HG03558 (cell line): Measurements from ENCODE around the gene ZNF655.
"Not testable (repeated sequence)": the region's sequence is repeated elsewhere in the genome, so short reads cannot be mapped to it uniquely, and the experiment has no call there.

Experiments
- ATAC-seq: cut with Tn5 transposase; IDR thresholded peaks from one replicate; pipeline ENCODE4 v1.9.1; 2021; ENCODE audit warnings: moderate number of reproducible peaks; ENCODE audit not compliant: unreplicated experiment; ENCODE audit errors: extremely low read depth

ZNF655 gene, protein sequence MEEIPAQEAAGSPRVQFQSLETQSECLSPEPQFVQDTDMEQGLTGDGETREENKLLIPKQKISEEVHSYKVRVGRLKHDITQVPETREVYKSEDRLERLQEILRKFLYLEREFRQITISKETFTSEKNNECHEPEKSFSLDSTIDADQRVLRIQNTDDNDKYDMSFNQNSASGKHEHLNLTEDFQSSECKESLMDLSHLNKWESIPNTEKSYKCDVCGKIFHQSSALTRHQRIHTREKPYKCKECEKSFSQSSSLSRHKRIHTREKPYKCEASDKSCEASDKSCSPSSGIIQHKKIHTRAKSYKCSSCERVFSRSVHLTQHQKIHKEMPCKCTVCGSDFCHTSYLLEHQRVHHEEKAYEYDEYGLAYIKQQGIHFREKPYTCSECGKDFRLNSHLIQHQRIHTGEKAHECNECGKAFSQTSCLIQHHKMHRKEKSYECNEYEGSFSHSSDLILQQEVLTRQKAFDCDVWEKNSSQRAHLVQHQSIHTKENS

DNA sequence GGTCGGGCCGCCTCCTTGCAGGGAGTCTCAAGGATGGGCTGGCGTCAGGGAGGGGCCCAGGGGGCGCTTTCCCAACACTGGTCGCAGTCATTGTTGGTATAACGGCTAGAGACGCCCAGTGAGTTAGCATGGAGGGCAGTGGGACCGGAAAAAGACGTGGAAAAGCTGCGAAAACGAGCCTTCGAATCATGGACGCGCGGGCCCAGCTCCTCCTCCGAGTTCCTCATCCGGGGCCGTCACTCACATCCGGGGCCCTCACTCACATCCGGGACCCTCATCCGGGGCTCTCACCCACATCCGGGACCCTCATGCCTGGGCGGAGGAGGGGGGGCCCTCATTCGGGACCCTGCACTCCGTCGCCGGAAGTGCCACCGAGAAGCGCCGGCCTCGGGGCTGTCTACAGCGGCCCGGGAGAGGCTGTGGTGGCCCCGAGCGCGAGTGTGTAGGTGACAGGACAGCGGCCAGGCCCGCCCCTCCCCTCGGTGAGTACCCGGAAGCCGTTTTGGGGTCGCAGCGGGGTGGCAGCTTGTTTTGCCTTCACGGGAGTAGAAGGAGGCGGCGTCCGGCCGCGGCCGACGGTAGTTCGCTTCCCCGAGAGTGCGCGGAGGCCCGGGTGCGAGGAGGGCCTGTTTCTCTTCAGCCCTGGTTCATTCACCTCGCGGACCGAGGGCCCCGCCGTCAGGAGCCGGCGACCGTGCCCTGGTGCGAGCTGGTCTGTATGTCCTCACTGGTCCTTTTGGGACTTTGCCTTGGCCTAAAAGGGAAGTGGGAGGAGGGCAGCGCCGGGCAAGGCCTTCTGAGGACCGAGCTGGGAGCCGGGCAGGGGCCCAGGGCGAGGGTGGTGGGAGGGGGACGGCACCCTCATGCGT, at the start of gene ZNF655:
TSS of gene ZNF655 (plus strand) at position 337 of the 869 bp plus-strand sequence. CDS start 1,918 bp downstream, outside the sequence.
- peak; percentile 40 for ATAC-seq

DNA sequence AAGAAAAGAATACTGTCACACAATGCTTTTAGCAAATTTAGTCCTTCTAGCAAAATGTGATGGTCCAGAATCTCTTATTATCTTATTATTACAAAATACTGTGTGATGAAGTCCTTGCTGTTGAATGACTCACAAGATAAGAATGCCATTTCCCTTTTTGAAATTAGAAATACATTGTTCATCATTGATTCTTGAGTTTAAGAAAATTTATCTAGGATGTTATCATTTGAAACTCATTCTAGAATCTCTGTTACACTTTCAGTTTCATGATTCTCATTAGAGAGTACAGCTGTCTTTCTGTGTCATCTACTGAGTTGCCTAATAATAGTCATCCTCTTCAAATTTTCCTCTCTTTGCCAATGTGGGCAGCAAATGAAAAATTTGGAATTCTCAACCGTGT, 44.4 kb upstream of the ZNF655 start:
- no peak for ATAC-seq

DNA sequence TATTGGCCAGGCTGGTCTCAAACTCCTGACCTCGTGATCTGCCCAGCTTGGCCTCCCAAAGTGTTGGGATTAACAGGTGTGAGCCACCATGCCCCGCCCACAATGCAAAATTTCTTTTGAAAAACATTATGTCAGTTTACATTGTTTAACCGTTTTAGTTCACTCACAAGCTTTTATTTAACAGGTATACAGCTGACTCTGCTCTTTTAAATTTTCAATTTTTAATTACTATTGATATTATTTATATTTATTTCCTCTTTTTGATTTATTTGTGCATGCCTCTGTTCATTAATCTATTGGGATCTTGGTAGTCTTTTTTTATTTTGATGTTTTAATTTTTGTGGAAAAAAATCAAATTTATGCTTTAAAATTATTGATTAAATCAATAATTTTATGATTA, 37.0 kb upstream of the ZNF655 start:
- ATAC-seq, result no peak

- ATAC-seq, result no peak
Observed at GRCh38 chr7:99525713-99526440, 32.6 kb upstream of the ZNF655 start.

DNA sequence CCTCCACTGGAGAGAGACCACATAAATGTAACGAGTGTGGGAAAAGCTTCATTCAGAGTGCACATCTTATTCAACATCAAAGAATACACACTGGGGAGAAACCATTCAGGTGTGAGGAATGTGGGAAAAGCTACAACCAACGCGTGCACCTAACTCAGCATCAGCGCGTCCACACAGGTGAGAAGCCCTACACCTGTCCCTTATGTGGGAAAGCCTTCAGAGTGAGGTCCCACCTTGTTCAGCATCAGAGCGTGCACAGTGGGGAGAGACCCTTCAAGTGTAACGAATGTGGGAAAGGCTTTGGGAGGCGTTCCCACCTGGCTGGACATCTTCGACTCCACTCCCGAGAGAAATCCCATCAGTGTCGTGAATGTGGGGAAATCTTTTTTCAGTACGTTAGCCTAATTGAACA, 27.1 kb upstream of the ZNF655 start:
- no peak for ATAC-seq

DNA sequence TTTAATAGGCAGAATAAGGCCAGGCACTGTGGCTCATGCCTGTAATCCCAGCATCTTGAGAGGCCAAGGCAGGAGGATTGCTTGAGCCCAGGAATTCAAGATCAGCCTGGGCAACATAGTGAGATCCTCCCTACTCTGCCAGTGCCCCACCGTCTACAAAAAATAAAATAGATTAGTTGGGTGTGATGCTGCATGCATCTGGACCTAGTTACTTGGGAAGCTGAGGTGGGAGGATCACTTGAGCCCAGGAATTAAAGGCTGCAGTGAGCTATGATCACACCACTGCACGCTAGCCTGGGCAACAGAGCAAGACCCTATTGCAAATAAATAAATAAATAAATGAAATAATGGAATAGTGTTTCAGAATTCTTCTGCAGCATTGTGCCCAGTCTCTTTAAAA, 22.8 kb upstream of the ZNF655 start:
- no peak for ATAC-seq

- ATAC-seq, result no peak
Observed at GRCh38 chr7:99539213-99539811, 19.1 kb upstream of the ZNF655 start.

DNA sequence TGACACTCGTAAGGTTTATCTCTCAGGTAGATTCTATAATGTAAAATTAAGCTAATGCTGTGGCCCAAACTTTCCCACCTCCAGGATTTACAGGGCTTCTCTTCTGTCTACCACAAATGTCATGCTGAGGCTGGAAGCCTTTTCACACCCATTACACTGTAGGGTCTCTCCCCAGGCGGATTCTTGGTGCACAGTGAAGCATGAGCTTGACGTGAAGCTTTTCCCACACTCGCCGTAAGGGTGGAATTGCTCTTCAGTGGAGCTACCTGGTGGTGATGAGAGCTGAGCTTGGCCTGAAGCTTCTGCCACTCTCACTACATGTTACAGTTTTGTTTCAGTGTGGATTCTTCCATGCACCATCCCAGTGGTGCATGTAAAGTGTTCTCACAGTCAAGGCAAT, 17.9 kb upstream of the ZNF655 start:
- ATAC-seq, result no peak

GRCh38 chr7:99541212-99541611, 17.2 kb upstream of the ZNF655 start:
- ATAC-seq, result no peak

DNA sequence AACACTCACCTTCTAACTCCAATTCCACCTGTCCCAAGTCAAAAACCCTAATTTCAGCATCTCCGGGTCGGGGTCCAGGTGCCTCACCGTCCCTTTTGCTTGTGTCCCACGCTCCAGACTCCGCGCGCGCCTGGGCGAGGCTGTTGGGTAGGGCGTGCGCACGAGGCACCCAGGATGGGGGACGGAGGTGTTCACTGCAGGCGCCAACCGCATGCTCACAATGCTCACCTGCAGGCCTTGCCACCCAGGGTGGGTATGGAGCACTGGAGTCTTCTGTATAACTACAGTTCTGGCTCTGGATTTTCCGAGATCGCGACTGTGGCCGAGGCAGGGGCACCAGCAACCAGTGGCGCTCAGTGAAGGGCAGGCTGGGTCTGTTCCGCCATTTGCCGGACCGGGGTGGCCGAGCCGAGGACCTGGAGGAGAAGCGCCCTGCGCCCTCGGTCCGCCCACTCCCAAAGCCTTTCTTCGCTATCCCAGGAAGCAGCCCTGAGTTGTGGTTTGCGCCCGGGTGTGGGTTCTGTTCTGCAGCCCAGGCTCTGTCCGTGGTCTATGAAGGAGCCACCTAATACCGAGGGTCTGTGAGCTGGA, 15.3 kb upstream of the ZNF655 start:
- no peak for ATAC-seq

GRCh38 chr7:99543916-99544315, 14.5 kb upstream of the ZNF655 start:
- no peak for ATAC-seq

DNA sequence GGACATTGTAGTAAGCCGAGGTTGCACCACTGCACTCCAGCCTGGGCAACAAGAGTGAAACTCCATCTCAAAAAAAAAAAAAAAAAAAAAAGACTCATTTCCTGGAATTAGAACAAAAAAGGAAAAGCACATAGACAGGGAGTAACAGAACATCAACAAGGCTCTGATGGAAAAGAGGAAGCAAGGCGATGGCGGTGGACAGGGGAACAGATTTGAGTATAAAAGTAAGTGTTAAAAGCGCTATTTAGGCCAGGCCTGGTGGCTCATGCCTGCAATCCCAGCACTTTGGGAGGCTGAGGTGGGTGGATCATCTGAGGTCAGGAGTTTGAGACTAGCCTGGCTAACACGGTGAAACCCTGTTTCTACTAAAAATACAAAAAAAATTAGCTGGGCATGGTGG, 13.1 kb upstream of the ZNF655 start:
- ATAC-seq, result not testable (repeated sequence)

DNA sequence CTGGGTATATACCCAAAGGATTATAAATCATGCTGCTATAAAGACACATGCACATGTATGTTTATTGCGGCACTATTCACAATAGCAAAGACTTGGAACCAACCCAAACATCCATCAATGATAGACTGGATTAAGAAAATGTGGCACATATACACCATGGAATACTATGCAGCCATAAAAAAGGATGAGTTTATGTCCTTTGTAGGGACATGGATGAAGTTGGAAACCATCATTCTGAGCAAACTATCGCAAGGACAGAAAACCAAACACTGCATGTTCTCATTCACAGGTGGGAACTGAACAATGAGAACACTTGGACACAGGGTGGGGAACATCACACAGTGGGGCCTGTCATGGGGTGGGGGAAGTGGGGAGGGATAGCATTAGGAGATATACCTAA, 8.9 kb upstream of the ZNF655 start:
- ATAC-seq, result not testable (repeated sequence)

DNA sequence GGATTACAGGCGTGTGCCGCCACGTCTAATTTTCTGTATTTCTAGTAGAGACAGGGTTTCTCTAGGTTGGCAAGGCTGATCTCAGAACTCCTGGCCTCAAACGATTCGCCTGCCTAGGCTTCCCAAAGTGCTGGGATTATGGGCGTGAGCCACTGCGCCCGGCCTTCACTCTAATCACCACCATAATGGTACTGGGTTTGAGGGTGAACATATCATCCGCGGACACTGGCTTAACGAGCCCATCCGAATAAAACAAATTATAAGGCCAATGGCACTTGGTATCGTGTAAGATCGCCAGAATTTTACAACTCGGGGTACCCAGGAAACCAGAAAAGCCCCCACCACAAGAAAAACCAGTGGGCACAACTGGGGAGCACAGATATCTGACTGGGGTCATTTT, 7.1 kb upstream of the ZNF655 start:
- ATAC-seq, result no peak

GRCh38 chr7:99551767-99552463, 6.5 kb upstream of the ZNF655 start, which contains the start of gene FAM200A:
Gene FAM200A (minus strand): TSS chr7:99552114. CDS start chr7:99548407, 3,707 bp downstream.
- peak; percentile 76 for ATAC-seq

DNA sequence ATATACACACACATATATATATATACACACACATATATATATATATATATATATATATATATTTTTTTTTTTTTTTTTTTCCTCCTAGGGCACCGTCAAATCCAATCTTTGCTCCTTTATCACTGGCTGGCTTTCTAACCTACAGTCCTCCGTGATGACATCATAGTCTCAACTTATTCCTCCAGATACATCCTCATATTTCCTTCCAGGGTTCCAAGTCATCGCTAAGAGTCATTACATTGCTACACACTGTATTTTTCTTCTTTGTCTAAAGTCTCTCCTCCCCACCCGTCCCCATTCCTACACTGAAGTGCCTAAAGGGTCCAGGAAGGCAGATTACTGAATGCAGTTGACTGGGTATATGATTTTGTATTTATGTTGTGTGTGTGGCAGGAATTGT, 5.4 kb upstream of the ZNF655 start:
- ATAC-seq, result no peak

DNA sequence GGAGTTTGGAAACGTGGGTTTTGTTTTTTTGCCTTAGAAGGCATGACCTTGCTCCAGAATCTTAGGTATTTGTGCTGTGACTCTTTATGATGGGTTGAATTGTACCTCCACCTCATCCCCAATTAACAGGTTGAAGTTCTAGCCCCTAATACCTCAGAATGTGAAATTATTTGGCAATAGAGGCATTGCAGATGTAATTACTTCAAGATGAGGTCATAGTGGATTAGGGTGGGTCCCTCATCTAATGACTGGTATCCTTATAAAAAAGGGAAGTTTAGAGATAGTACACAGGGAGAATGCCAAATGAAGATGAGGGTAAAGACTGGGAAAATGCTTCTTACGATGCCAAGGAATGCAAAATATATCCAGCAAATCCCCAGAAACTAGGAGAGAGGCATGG, 3.5 kb upstream of the ZNF655 start:
- no peak for ATAC-seq

DNA sequence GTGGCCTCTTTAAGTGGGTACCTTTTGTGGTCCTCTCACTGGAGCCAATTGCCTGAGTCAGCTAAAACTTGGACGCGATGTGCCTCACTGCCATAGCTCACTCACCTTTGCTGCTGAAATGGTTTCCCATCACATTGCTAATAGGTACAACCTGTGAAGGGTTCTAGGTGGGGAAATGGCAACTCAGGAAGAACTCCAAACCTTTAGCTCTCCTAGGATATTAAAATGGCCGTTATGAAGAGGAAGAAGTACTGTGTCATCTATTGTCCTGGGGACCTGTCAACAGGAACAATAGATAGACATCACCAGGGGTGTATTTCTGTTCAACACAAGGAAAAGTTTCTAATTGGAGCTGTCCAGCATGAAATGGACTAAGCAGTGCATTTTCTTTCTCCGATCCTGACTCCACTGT, 1.2 kb upstream of the ZNF655 start:
- ATAC-seq, result no peak

GRCh38 chr7:99557940-99558305, 519 bp upstream of the ZNF655 start:
- peak; percentile 4 for ATAC-seq
